Uterus (tissue), 2 donors: ENCODE measurements around the gene GPR137.

ENCODE experiments used
- POLR2A ChIP-seq, 2 donors: fragments of 450-650 bp; IDR thresholded peaks; one replicate each; pipeline ENCODE4 v1.6.1; 2016; ENCODE audit warnings: antibody characterized with exemption in 2 of 2, mild to moderate bottlenecking in 1 of 2, moderate library complexity in 1 of 2
- TF ChIP-seq, protein P1 (sequence below), 4 experiments: fragments of 200-600 bp in 2 of 4; fragments of 450-650 bp in 2 of 4; sonication (generic) in 2 of 4; IDR thresholded peaks; one replicate each; pipeline ENCODE4 v1.5.1; 2016 to 2019; ENCODE audit warnings: antibody characterized with exemption in 4 of 4, mild to moderate bottlenecking in 2 of 4, moderate library complexity in 1 of 4

DNA sequence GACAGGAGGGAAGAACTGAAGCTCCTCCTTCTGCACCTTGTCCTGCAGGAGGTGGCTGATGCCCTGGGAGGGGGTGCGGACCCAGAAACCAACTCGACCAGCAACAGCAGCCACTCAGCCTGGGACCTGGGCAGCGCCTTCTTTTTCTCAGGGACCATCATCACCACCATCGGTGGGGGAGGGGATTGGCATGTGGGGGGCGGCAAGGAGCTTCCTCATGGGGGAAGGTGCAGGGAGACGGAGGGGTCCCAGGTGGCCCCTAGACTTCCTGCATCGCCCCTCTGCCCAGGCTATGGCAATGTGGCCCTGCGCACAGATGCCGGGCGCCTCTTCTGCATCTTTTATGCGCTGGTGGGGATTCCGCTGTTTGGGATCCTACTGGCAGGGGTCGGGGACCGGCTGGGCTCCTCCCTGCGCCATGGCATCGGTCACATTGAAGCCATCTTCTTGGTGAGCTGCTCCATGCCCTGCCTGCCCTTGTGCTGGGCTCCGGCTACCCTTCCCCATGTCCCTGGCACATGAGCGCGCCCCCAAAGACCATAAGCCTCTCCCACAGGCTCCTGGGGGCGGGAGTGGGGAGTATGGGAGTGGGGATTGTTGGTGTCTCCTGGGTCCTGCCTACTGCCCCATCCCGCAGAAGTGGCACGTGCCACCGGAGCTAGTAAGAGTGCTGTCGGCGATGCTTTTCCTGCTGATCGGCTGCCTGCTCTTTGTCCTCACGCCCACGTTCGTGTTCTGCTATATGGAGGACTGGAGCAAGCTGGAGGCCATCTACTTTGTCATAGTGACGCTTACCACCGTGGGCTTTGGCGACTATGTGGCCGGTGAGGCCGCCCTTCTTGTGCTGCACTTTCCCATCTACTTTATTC lies 11.4 kb downstream of the GPR137 start:
- TF ChIP-seq, protein P1, sequence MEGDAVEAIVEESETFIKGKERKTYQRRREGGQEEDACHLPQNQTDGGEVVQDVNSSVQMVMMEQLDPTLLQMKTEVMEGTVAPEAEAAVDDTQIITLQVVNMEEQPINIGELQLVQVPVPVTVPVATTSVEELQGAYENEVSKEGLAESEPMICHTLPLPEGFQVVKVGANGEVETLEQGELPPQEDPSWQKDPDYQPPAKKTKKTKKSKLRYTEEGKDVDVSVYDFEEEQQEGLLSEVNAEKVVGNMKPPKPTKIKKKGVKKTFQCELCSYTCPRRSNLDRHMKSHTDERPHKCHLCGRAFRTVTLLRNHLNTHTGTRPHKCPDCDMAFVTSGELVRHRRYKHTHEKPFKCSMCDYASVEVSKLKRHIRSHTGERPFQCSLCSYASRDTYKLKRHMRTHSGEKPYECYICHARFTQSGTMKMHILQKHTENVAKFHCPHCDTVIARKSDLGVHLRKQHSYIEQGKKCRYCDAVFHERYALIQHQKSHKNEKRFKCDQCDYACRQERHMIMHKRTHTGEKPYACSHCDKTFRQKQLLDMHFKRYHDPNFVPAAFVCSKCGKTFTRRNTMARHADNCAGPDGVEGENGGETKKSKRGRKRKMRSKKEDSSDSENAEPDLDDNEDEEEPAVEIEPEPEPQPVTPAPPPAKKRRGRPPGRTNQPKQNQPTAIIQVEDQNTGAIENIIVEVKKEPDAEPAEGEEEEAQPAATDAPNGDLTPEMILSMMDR (IDR thresholded peaks at IDR 0.05), result no peak
- no peak for TF ChIP-seq POLR2A (IDR thresholded peaks at IDR 0.05)
